ENCODE measurements around the gene HYAL4.

Gene HYAL4

DNA sequence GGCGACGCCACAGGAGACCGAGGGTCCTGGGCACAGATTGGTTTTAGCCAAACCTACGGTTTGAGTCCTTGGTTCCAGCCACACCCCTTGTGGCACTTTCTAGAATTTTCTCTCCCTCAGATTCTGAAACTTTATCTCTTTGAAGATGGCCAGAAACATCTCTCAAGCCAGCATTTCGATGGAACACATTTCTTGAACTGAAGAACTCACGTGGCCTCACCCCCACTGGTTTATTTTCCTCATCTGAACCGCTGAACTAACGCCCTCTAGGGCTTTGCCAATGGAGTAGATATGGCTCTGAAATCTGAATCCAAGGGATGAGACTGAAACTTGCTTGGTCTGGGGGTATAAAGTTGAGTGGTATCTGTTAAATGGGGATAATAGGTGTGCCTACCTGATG, 73.3 kb downstream of the HYAL4 start:
- DNase-seq = no peak

DNA sequence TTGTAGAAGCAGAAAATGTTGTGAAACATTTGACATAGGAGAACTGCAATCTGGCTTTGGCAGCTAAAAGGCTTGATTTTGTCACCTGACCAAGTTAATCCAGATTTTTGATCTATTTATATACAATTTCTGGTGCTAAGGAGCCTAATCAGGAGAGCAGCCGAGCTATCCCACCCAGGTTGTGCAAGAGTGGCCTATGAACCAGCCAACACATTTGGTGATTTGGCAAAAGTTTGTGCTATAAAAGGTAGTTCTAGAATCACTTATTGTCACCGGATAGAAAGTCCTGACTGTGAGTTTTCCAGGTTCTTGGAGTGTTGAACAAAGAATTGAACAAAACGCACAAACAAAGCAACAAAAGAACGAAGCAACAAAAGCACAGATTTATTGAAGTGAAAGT, 78.6 kb downstream of the HYAL4 start:
- no peak for DNase-seq

DNA sequence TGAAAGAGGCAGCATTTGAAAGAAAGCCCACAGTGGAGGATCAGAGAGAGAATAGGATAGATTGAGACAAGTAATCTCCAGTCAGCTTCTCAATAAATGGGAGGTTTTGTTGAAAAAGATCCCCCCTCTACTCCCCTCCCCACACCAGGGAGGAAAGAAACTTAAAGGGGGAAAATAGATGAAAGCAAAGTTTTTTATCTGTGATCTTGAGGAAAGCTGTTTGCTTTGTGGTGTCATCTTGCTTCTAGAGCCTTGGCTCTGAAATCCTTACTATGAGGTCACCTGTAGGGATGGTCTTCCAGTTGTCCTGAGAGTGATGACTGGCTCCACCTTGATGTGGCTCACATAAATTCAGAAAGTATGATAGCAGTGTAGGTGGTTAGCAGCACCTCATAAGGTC, 80.0 kb downstream of the HYAL4 start, which contains the start of gene SPAM1:
Gene SPAM1, plus strand, starts transcription at position 301 of the 400 bp plus-strand sequence. CDS start 28,330 bp downstream, outside the sequence.
- no peak for DNase-seq
